GM18517 (cell line): ENCODE data around the gene MACROH2A2.
"Not testable (repeated sequence)": the region's sequence is repeated elsewhere in the genome, so short reads cannot be mapped to it uniquely, and the experiment has no call there.

Source experiments
- ATAC-seq: cut with Tn5 transposase; IDR thresholded peaks from one replicate; pipeline ENCODE4 v1.9.1; 2021; ENCODE audit warnings: mild to moderate bottlenecking, moderate library complexity; ENCODE audit not compliant: unreplicated experiment

The MACROH2A2 gene

DNA sequence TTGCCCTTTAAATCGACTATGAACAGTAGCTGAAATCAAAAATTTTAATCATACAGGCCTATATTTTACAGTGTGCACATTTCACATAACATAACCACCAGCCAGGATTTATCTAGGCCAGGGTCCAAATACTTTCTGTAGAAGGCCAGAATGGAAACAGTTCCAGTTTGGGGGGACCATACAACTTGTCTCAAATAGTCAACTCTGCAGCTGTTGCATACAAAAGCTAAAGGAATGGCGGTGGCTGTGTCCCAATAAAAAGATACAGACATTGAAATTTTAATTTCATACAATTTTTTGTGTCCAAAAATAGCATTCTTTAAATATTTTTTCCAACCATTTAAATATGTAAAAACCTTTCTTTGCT lies 94.6 kb downstream of the MACROH2A2 start:
- ATAC-seq = no peak

DNA sequence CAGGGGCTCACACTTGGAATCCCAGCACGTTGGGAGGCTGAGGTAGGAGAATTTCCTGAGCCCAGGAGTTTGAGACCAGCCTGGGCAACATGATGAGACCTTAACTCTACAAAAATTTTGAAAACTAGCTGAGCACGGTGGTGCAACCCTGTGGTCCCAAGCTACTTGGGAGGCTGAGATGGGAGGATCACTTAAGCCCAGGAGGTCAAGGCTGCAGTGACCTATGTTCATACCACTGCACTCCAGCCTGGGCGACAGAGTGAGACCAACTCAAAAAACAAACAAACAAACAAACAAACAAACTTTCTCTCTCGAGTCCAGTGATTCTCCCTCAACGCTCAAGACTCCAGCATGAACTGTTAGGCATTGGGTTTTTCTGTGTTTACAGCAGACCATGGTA lies 95.9 kb downstream of the MACROH2A2 start:
- no peak for ATAC-seq

- no peak for ATAC-seq
Observed at GRCh38 chr10:70155255-70155838, 102.7 kb downstream of the MACROH2A2 start.

- ATAC-seq = no peak
Observed at GRCh38 chr10:70158113-70158512, 105.5 kb downstream of the MACROH2A2 start.

GRCh38 chr10:70159366-70159765 lies 106.7 kb downstream of the MACROH2A2 start:
- ATAC-seq = not testable (repeated sequence)

DNA sequence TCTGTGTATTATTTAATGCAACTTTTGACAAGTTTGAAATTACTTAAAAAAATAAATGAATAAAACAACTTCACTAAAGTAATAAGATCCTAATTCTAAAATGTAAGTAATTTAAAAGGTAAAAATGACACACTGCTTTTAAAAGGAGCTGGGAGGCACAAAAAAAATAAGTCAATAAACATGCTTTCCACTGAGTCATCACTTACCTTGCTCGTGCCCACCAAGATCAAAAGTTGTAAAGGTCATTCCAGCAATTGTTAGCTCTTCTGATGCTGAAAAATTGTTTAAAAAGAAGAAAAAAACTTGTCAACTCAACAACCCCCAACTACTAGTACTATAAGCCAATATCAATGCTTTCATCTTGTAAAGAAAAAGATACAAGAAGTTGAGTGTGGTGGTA lies 108.2 kb downstream of the MACROH2A2 start:
- no peak for ATAC-seq
